Bone marrow (tissue), 2 donors: Measurements from ENCODE around the gene CIB2.

ENCODE experiments used
- DNase-seq, 2 donors: peaks; one replicate each; lab custom pipeline; 2025; lab: John Stamatoyannopoulos, UW

CIB2 gene

GRCh38 chr15:78065973-78066946 lies 65.0 kb downstream of the CIB2 start:
- no peak for DNase-seq

- DNase-seq, result no peak
These were observed 65.9 kb downstream of the CIB2 start for GRCh38 chr15:78065284-78065872.

GRCh38 chr15:78064544-78064943 lies 66.7 kb downstream of the CIB2 start:
- no peak for DNase-seq

- no peak for DNase-seq
These were observed 67.3 kb downstream of the CIB2 start for GRCh38 chr15:78063970-78064385.

GRCh38 chr15:78063217-78063616 lies 68.0 kb downstream of the CIB2 start:
- DNase-seq, result no peak

GRCh38 chr15:78061963-78062427 lies 69.2 kb downstream of the CIB2 start:
- peak in 1 of 2 donors; percentile 75 for DNase-seq

GRCh38 chr15:78060232-78060631 lies 71.0 kb downstream of the CIB2 start:
- no peak for DNase-seq

- DNase-seq, result no peak
These were observed 72.0 kb downstream of the CIB2 start for GRCh38 chr15:78059110-78059839.

- no peak for DNase-seq
These were observed 72.8 kb downstream of the CIB2 start for GRCh38 chr15:78058401-78058935.

GRCh38 chr15:78057803-78058202 lies 73.4 kb downstream of the CIB2 start:
- no peak for DNase-seq

GRCh38 chr15:78056714-78057269 lies 74.5 kb downstream of the CIB2 start:
- DNase-seq, result peak in 1 of 2 donors; percentile 81

GRCh38 chr15:78055919-78056713 lies 75.1 kb downstream of the CIB2 start:
- peak in 1 of 2 donors; percentile 86 for DNase-seq

GRCh38 chr15:78054966-78055365 lies 76.3 kb downstream of the CIB2 start:
- DNase-seq, result no peak
